Measurements from ENCODE around the gene UBE2M. TPM values are rescaled to one million over a fixed set of nuclear protein-coding genes. Genes with fewer than 3 reads are reported as not detected.

Gene UBE2M
- total RNA-seq, 1 donor: 81.6 TPM

DNA sequence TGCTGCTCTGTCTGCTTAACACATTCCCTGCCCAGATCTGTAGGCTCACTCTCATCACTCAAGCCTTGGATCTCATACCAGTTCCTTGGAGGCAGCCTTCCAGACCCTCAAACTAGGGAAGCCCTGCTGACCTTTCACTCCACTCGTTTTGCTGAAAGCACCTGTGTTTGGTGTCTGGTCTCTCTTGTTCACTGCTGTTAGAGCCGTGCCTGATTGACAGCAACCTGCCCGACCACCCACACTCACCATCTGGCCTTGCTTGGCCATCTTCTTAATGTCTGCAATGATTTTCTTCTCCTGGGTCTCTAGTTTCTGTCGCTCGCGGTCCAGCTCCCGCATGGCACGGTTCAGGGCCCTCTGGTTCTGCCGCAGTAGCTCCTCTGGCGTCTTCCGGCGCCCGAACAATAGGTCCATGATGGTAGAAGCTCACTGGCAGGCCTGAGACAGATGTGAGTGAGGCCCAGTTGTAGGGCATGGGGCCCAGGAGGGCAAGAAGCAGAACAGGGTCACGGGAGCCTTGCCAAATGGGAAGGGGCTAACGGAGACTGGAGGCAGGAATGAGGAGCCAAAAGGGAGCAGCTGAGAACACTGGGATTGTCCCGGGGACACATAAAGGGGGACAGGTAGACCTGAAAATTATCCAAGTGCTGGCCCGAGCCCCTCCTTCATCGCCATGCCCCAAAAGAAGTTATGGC, 4.5 kb downstream of the UBE2M start:
- peak overlapping the region; percentile 88 for H3K4me3 ChIP-seq (ENCODE audit: low read depth, low read length)
- TF ChIP-seq, protein P1, sequence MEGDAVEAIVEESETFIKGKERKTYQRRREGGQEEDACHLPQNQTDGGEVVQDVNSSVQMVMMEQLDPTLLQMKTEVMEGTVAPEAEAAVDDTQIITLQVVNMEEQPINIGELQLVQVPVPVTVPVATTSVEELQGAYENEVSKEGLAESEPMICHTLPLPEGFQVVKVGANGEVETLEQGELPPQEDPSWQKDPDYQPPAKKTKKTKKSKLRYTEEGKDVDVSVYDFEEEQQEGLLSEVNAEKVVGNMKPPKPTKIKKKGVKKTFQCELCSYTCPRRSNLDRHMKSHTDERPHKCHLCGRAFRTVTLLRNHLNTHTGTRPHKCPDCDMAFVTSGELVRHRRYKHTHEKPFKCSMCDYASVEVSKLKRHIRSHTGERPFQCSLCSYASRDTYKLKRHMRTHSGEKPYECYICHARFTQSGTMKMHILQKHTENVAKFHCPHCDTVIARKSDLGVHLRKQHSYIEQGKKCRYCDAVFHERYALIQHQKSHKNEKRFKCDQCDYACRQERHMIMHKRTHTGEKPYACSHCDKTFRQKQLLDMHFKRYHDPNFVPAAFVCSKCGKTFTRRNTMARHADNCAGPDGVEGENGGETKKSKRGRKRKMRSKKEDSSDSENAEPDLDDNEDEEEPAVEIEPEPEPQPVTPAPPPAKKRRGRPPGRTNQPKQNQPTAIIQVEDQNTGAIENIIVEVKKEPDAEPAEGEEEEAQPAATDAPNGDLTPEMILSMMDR (IDR thresholded peaks at IDR 0.05; ENCODE audit: insufficient read depth, low read depth, low read length): no peak
- no peak for DNase-seq (ENCODE audit: low read depth)

DNA sequence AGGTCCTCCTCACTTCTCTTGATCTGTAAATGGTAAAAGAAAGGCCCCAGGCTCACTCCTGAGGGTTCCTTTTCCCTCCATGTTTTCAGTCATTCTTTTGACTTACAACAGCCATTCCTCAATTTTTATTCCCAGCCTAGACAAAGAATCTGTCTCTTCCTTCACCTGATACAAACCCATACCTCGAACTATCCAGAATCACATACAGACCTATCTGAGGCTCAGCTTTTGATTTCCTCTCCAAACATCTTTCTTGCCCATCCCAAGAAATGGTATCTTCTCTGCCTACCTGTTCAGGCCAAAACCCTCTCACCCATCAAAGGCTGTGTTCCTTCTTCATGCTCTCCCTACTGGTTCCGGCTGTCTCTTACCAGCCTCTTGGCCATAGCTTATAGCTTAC, 5.8 kb downstream of the UBE2M start:
- TF ChIP-seq, protein P1 (IDR thresholded peaks at IDR 0.05; ENCODE audit: insufficient read depth, low read depth, low read length): no peak

DNA sequence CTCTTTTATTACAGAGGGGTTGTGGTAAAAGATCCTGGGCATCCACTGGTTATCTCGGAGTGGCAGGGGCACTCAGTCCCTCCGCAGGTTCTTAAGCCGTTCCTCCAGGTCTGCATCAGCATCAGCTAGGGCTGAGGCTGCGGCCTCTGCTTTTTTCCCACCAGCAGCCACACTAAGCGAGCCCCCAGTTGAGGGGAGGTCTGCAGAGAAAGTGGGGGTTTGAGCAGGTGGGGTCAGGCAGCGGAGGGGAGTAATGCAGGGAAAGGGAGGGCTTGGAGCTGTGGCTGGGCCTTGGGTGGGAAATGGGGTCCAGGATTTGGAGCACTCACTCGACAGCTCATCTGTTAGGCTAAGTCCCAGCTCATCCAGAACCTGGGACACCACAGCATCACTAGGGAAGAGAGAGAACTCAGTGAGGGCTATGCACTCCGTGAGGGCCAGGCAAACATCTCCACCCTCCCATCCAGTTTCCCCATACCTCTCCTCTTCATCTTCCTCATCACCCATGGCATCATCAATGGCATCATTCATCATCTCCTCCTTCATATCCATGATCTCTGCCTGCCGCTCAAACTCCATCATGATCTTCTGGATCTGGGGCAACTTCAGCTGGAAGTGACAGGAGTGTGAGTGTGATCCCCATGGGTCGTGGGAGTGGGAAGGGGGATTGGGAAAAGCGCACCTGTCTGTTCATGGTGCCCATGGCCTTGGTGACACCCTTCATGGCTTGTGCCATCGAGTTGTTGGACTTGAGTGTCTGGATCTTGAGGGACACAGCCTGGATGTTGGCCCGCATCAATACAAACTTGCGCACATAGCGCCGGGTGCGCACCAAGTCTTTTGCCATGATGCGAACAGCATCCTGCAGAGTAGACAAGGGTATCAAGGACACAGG, 6.6 kb downstream of the UBE2M start:
- TF ChIP-seq, protein P1 (IDR thresholded peaks at IDR 0.05; ENCODE audit: insufficient read depth, low read depth, low read length): no peak
- DNase-seq (ENCODE audit: low read depth): no peak
- H3K4me3 ChIP-seq (ENCODE audit: low read depth, low read length): no peak overlapping the region

More for the DNA sequence above, 5.8 kb downstream of the UBE2M start:
- H3K4me3 ChIP-seq (ENCODE audit: low read depth, low read length): no peak overlapping the region
- DNase-seq (ENCODE audit: low read depth): no peak

DNA sequence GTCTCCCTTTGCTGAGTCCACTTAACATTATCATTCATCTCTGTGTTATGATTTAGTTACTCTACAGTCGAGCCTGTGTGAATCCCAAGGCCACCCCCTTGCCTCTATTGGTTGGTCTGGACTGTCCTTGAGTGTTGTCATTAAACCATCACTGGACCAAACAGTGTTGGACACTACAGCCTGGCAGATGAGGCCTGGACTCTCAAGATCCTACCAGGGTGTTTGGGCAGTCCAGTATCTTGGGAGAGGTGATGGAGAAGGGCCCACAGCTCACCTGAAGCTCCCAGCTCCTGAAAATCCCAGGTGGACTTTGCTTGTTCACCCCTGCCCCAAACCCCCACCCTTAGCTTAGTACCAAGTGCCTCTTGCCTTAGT, 7.3 kb downstream of the UBE2M start:
- DNase-seq (ENCODE audit: low read depth): no peak
- TF ChIP-seq, protein P1 (IDR thresholded peaks at IDR 0.05; ENCODE audit: insufficient read depth, low read depth, low read length): no peak
- H3K4me3 ChIP-seq (ENCODE audit: low read depth, low read length): no peak overlapping the region

GRCh38 chr19:58550362-58551122, 7.9 kb downstream of the UBE2M start:
- DNase-seq (ENCODE audit: low read depth): no peak
- H3K4me3 ChIP-seq (ENCODE audit: low read depth, low read length): no peak overlapping the region
- TF ChIP-seq, protein P1 (IDR thresholded peaks at IDR 0.05; ENCODE audit: insufficient read depth, low read depth, low read length): no peak

GRCh38 chr19:58549664-58550361, 8.6 kb downstream of the UBE2M start:
- TF ChIP-seq, protein P1 (IDR thresholded peaks at IDR 0.05; ENCODE audit: insufficient read depth, low read depth, low read length): no peak
- H3K4me3 ChIP-seq (ENCODE audit: low read depth, low read length): no peak overlapping the region
- no peak for DNase-seq (ENCODE audit: low read depth)
